ENCODE results near the gene CD44.
"Not testable (repeated sequence)": the region's sequence is repeated elsewhere in the genome, so short reads cannot be mapped to it uniquely, and the experiment has no call there.

The CD44 gene

DNA sequence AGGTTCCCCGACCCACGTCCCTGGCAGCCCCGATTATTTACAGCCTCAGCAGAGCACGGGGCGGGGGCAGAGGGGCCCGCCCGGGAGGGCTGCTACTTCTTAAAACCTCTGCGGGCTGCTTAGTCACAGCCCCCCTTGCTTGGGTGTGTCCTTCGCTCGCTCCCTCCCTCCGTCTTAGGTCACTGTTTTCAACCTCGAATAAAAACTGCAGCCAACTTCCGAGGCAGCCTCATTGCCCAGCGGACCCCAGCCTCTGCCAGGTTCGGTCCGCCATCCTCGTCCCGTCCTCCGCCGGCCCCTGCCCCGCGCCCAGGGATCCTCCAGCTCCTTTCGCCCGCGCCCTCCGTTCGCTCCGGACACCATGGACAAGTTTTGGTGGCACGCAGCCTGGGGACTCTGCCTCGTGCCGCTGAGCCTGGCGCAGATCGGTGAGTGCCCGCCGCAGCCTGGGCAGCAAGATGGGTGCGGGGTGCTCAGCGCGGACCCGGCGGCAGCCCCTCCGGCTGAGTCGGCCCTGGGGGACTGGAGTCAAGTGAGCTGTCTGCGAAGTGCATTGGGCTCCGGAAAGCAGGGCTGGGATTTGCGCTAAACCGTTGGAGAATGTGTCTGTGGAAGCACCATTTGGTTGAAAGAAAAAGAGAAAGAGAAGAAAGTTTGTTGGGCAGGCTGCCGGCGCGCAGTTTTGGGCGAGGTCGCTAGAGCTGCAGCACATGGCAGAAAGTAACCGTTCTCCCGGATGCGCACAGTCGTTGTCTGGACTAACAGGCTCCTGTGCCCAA is at the start of gene CD44:
Gene CD44, plus strand, starts transcription at position 229 of the 779 bp plus-strand sequence. Its CDS starts 133 bp downstream, at position 362.
- DNase-seq (ENCODE audit: low read depth), result peak; percentile 88

DNA sequence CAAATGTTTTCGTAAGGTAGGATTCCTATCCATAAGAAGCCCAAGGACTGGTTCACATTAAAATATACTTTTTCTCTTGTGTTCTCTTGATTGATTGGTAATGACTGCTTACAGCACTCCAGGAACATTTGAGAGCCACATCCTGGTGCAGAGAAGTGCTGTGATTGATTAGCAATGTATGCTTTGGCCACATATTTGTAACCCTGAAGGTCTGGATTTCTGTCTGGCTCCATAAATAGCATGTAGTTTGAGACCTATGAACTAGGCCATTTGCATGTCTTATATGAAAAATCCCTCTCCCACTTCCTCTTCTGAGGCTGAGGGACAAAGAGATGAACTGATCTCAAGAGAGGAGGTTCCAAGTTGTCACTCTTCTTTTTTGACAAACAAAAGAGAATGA is 49.3 kb upstream of the CD44 start:
- no peak for DNase-seq (ENCODE audit: low read depth)

DNA sequence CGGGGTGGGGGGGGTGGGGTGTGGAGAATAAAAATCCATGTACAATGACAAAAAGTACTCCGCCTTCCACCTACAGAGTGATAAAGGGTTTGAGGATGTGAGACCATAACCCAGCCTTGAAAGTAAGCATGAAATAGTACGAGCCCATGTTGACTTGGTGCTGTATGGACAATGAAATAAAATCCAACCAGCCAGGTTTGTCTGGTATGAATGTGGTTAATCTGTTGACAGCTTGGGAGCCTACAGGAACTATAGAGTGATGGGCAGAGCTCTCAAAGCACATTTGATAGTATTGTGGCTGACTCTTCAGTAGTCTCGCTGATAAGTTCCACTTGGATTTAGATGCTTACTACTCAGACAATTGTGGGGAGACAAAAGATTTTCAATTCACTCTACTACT is 48.8 kb upstream of the CD44 start:
- no peak for DNase-seq (ENCODE audit: low read depth)

DNA sequence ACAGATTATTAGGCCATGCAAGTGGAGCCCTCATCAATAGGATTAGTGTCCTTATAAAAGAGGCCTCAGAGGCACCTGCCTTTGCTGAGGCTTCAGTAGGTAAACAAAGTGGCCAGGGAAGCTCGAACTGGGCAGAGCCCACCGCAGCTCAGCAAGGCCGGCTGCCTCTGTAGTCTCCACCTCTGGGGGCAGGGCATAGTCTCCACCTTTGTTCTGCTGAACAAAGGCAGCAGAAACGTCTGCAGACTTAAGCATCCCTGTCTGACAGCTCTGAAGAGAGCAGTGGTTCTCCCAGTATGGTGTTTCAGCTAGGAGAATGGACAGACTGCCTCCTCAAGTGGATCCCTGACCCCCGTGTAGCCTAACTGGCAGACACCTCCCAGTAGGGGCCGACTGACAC is 48.0 kb upstream of the CD44 start:
- DNase-seq (ENCODE audit: low read depth), result not testable (repeated sequence)

DNA sequence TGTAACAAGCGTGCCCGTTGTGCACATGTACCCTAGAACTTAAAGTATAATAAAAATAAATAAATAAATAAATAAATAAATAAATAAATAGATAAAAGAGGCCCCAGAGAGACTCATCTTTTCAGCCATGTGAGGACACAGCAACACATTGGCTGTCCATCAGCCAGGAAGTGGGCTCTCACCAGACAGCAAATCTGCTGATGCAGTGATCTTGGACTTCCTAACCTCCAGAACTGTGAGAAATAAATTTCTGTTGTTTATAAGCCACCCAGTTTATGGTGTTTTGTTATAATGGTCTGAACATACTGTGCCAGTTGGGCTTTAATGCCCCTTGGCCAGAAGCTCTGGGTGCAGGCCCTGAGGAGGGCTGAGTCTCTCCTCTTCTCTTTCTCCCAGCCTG is 42.2 kb upstream of the CD44 start:
- no peak for DNase-seq (ENCODE audit: low read depth)

DNA sequence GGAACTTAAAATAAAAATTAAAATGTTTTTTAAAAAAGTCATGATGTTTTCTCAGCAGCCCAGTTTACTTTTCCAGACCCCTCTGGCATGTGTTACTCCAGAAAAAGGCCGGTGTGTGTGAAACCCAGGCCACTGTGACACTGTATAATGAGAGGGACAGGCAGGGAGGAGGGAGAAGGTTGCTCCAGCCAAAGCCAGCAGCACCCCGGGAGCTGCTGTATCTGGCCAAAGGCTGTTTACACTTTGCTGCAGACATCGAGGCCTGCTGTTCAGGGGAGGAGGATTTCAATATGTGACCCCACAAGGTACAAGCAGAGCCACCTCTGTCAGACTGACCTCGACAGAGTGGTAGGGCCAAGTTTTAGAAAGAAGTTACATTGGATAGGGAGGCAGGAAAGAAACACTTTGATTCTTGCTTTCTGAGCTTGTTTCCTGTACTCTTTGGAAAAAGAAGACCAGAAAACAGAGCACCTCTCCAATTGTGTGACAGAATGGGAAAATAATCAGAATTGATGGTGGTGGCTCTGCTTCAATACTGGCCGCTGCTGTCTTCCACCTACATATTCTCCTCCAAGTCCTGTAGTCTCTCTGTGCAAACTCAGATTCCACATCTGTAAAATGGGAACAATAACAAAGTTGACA is 41.0 kb upstream of the CD44 start:
- DNase-seq (ENCODE audit: low read depth), result no peak

DNA sequence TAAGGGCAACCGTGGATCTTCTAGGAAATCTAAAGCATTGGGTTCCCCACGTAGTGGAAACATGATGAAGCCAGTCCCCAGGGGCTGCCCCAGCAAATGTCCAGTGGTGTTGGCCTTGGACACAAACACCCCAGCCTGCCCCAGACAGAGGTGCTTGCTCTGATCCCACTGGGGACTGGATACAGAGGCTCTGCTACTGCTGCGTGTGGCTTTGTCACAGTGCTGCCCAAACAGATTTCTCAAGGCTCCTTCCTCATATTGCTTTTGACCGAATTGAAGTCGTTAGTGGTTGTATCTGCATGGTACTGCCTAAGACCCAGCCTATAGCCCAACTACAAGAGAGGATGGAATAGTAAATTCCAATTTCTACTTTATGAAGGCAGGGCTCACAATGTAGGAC is 40.1 kb upstream of the CD44 start:
- no peak for DNase-seq (ENCODE audit: low read depth)

DNA sequence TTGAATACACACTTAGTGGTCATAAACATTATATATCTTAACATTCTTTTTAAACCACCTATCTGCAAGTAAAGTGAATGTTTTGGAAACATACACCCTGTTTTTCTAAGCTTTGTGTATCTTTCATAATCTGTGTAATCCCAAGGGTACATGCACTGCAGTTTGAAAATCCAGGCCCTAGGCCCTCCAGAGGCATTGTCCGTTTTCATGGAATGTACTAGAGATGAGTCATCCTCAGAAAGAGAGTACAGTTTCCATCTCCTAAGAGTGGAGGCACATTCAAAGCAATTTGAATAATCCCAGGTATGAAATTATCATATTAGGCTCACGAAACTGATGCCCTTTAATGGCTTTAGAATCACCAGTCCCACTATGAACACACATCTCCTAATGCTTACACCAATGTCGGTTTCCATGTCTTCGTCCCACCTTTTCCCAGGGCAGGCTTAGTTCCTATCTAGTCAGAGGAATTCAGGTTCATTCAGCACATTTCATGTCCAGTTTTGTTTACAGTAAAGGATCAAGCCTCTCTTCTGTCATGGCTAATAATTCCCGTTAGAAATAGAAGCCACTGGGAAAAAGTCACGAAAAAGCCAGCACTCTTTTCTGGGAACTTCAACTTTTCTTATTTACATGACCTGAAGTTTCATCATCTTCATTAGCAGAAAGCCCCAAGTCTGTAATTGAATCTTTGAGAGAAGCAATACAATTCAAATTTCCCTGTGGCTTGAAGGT is 39.5 kb upstream of the CD44 start:
- DNase-seq (ENCODE audit: low read depth), result no peak

DNA sequence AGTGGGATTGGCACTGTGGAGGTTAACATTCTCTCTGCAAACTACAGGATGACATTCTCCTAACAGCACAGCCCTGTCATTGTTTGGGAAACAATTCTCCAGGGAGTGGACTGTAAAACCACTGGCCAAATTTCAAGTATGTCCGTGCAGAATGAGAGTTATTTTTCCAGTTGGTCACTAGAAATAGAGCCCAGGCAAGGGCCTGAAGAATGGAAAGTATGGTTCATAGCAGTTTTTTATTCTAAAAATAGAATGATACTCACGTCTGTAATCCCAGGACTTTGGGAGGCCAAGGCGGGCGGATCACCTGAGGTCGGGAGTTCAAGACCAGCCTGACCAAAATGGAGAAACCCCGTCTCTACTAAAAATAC is 39.0 kb upstream of the CD44 start:
- peak; percentile 89 for DNase-seq (ENCODE audit: low read depth)

DNA sequence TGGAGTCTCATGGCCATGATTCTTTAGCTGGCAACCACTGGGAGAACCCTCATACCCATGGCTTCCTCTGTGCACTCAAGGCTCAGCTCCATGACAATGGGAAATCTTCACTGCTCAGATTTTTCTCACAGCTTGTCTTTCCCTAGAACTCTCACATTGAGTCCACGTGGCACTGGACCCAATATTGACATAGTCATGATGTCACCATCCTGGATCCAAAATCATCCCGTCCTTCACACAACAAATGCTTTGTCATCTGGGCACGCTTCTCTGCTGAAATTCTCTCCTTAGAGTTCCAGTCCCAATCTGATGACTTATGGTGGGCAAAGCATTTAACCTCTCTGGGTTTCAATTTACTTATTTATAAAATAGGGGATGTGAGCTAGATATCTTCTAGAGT is 37.7 kb upstream of the CD44 start:
- DNase-seq (ENCODE audit: low read depth), result no peak

DNA sequence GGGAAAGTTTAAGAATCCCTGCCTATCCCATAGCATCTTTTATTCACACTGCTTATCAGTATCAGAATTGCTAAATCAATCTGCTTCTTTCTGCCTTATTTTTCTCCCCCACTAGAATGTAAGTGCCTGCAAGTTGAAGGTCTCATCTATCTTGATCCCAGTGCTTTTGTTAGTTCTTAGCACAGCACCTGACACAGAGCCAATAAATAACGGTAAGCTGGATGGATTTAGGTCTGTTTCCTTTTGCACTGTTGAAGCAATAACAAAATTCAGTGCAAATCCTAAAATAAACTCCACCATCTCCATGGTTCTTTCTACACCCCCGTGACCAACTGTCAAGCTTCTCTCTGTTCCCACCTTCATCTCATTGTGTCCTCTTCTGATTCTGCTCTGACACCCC is 36.7 kb upstream of the CD44 start:
- DNase-seq (ENCODE audit: low read depth), result no peak

DNA sequence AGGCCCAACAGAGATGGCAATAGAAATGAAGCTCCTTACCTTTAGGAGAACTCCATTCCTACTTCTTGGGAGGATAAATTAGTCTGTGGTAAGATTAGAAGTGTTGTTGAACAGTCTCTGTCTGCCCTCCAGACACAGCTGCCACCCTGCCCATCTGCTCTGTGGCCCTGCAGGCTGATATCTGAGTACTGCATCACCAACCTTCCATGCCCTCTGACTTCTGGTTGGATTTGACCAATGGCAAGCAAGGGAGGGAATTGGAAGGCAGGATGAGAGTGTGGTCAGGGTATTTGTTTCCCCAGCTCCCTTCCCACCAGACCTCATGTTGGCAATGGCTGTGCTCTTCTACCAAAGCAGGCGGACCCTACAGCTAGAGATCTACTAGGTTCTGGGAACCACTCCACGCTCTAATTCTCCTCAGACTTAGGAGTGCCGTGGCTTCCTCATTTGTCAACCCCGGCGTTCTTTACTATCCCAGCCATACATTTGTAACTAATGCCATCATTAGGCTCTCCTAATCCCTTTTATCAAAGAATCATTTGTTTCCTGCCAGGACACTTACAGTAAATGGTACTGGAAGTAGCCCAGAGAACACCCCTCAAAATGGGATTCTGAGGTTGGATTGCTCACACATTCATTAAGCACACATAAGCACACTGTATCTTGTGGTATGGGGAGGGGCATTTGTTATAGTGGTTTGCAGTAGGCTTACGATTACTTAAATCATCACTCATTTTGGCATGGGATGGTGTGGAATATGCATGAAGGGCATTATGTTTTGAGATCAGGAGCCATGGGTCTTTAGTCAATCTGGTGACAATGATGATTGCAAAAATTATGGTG is 35.4 kb upstream of the CD44 start:
- DNase-seq (ENCODE audit: low read depth), result no peak

DNA sequence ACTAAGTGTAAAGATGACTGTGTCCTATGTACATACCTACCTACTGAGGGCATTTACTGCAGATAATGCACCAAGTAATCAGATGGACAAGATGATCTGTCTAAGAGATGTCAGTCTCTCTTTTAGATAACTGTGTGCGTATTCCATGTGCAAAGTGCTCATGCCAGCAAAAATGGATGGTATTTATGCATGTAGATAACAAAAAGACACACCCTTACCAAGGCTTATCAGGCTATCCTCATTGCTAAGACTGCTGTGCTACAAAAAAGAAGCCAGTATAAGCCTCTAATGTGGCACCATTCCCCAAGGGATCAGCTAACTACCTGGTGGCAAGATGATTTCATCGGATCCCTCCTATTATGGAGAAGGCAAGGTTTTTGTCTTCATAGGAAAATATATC is 34.3 kb upstream of the CD44 start:
- DNase-seq (ENCODE audit: low read depth), result no peak

DNA sequence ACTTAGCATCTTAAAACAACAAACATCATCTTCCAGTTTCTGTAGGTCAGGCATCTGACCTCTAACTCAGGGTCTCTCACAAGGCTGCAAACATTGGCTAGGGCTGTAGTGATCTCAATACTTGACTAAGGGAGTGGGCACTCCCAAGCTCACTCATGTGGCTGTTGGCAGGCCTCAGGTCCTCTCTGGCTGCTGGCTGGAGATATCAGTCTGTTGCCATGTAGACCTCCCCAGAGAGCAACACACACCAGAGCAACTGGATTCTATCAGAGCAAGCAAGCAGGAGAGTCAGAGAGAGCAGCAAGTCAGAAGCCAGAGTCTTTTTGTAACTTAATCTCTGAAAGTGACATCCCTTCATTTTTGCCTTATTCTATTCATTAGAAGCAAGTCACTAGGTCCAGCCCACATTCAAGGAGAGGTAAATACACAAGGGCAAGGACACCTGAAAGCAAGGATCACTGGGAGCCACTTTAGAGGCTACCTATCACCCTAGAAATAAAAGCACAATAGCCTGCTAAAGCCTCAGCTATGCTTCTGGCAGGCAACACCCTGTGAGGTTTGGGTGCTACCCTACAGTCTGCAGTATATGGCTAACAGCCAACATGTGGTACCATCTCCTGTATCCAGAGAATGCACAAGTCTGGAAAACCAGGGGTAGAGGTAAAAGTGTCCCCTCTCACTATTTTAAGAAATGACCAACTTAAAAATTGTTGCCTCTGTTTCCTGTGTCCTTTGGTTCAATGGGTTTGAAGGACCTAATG is 33.5 kb upstream of the CD44 start:
- DNase-seq (ENCODE audit: low read depth), result no peak

DNA sequence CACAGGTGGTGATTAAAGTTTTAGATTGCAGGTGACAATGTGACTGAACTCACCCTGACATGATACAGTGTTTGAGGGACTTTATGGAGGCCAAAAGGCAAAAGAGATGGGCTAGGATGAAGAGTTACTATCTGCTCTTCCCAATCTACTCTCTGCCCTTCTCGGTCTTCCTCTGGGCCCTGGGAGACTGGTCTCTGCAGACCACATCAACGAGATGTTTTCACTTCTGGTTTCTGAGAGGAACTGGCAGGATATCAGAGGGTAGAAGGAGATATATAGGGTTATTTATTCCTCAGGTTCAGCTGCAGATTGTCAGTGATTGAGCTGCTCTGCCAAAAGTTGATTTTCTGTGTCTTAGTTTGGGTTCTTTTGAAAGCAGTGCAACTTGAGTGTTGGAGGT is 32.4 kb upstream of the CD44 start:
- DNase-seq (ENCODE audit: low read depth), result no peak

DNA sequence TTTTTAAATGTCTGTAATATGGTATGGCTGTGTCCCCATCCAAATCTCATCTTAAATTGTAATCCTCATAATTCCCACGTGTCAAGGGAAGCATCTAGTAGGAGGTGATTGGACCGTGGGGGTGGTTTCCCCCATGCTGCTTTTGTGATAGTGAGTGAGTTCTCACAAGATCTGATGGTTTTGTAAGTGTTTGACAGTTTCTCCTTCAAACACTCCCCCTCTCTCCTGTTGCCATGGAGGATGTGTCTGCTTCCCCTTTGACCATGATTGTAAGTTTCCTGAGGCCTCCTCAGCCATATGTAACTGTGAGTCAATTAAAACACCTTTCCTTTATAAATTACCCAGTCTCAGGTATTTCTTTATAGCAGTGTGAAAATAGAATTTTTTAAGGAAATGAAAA is 31.1 kb upstream of the CD44 start:
- DNase-seq (ENCODE audit: low read depth), result no peak

DNA sequence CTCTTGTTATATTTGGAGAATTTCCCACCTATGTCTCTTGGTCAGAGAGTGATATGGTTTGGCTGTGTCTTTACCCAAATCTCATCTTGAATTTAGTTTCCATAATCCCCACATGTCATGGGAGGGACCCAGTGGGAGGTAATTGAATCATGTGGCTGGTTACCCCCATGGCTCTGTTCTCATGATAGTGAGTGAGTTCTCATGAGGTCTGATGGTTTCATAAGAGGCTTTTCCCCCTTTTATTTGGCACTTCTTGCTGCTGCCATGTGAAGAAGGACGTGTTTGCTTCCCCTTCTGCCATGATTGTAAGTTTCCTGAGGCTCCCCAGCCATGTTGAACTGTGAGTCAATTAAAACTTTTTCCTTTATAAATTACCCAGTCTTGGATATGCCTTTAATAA is 30.6 kb upstream of the CD44 start:
- not testable (repeated sequence) for DNase-seq (ENCODE audit: low read depth)

DNA sequence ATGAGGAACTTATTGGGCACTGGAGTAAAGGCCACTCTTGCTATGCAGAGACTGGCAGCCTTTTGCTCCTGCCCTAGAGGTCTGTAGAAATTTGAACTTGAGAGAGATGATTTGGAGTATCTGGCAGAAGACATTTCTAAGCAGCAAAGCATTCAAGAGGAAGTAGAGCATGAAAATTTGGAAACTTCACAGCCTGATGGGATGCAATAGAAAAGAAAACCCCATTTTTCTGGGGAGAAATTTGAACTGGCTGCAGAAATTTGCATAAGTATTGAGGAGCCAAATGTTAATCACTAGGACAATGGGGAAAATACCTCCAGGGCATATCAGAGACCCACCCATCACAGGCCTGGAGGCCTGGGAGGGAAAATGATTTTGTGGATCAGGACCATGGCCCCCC is 29.9 kb upstream of the CD44 start:
- DNase-seq (ENCODE audit: low read depth), result no peak

DNA sequence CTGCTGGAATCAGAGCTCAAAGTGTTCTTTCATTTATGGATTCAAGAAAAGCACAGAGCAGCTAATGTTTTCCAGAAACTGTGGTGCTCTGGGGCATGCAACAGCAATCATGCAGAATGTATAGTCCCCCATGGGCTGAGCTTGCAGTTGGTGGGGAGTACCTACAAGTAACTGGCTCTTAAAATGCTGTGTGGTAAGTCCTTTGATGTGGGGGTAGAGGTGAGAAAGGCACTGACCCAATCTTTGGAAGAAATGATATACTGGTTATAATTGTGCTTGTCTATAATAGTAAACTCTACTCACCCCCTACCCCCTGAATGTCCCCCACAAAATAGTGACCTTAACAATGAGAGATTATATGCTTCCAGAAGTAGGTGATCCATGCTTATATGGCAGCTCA is 29.1 kb upstream of the CD44 start:
- no peak for DNase-seq (ENCODE audit: low read depth)

DNA sequence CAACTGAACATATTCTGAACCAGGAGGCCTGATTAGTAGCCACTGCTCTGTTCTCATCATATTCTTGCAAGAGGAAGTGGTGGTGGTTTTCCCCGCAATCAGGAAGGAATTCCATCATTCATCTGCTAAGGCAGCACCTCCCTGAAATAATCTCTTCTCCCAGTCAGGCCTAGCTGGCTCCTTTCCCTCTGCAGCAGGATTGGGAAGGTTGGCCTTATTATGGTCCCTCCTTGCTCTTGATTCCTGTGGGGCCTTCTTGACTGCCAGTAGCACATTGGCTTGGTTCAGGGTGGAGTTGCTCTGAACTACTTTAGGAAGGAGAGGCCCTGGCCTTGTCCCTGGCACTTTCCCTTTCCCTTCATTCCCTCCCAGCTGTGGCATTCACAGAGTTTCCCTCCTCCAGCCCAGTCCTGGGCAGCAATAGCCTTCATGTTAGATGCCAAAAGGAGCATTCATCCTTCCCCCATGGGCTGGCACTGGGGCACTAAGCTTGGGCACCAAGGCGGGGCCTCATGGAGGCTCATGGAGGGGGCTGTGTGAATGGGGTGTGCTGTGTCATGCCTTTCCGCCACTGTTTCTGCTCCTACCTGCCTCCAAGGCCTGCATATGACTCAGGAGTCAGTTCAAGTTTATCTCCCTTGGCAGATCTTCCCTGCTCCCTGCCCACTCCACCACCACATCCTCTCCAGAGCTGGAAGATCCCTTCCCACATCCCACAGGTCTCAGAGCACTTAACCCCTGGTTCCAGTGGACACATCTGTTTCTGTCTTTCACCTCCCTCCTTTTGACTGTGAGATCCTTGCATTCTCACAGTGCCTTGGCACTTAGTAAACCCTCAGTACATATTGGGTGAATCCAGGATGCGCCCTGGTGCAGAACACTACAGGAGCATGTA is 27.6 kb upstream of the CD44 start:
- peak; percentile 91 for DNase-seq (ENCODE audit: low read depth)

All from GM04504 (cell line).